T1000 (cell line): ENCODE results near the gene PPP1R15A.
"Not testable (repeated sequence)": the region's sequence is repeated elsewhere in the genome, so short reads cannot be mapped to it uniquely, and the experiment has no call there.

ENCODE experiments used
- DNase-seq: peaks from one replicate; lab custom pipeline; 2025; ENCODE audit warnings: mixed read lengths; lab: John Stamatoyannopoulos, UW

PPP1R15A gene

DNA sequence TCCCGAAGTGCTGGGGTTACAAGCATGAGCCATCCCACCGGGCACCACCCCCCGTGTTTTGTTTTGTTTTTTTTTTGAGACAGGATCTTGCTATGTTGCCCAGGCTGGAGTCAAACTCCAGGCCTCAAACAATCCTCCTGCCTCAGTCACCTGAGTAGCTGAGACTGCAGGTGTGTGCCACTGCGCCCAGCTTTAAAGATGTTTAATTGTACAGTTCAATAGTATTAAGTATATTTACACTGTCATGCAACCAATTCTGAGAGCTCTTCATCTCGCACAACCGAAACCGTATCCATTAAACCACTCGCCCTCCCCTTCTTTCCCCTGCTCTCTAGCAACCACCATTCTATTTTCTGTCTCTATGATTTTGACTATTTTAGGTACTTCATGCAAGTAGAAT lies 43.5 kb downstream of the PPP1R15A start:
- no peak for DNase-seq

DNA sequence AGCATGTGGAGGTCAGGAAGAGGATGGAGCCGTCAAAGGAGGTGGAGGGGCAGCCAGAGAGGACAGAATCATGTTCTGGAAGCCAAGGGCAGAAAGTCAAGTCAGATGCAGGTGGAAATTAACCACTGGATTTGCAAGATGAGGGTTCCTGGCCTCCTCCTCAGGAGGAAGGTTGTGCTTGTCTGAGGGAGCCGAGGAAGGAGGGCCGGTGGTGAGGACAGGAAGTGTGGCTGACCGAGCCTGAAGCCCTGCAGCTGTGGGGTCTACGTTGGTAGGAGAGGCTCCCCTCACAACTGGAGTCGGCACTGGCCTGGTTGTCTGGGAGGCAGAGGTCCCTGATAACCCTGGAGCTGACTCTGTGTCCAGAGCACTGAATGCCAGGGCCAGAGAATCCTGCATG lies 45.9 kb downstream of the PPP1R15A start:
- DNase-seq, result no peak

GRCh38 chr19:48918801-48919247 lies 46.6 kb downstream of the PPP1R15A start:
- no peak for DNase-seq

GRCh38 chr19:48919271-48919670 lies 47.0 kb downstream of the PPP1R15A start:
- not testable (repeated sequence) for DNase-seq

DNA sequence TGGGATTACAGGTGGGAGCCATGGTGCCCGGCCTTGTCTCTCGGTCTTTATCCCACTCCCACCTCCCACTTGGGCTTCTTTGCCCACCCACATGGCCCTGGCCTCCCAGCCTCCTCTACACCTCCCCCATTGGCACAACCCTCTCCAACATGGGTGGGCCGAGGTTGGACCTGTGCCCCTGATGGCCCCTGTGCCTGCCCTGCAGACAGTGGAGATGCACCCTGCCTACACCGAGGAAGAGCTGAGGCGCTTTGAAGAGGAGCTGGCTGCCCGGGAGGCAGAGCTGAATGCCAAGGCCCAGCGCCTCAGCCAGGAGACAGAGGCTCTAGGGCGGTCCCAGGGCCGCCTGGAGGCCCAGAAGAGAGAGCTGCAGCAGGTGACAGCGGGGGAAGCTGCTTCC lies 48.7 kb downstream of the PPP1R15A start:
- no peak for DNase-seq

GRCh38 chr19:48921721-48922500 lies 49.7 kb downstream of the PPP1R15A start:
- DNase-seq, result no peak

DNA sequence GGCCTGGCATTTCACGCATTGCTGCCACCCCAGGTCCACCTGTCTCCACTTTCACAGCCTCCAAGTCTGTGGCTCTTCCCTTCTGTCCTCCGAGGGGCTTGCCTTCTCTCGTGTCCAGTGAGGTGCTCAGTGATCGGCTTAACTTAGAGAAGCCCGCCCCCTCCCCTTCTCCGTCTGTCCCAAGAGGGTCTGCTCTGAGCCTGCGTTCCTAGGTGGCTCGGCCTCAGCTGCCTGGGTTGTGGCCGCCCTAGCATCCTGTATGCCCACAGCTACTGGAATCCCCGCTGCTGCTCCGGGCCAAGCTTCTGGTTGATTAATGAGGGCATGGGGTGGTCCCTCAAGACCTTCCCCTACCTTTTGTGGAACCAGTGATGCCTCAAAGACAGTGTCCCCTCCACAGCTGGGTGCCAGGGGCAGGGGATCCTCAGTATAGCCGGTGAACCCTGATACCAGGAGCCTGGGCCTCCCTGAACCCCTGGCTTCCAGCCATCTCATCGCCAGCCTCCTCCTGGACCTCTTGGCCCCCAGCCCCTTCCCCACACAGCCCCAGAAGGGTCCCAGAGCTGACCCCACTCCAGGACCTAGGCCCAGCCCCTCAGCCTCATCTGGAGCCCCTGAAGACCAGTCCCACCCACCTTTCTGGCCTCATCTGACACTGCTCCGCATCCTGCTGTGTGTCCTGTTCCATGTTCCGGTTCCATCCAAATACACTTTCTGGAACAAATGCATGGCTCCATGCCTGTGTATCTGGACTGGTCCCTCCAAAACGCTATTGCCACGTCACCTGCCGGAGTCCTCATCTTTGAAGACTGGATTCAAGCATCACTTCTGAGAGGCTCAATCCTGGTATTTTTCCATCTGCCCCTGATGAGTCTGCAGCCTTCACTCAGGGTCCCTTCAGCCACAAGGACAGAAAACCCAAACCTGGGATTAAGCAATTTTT lies 50.6 kb downstream of the PPP1R15A start:
- no peak for DNase-seq

DNA sequence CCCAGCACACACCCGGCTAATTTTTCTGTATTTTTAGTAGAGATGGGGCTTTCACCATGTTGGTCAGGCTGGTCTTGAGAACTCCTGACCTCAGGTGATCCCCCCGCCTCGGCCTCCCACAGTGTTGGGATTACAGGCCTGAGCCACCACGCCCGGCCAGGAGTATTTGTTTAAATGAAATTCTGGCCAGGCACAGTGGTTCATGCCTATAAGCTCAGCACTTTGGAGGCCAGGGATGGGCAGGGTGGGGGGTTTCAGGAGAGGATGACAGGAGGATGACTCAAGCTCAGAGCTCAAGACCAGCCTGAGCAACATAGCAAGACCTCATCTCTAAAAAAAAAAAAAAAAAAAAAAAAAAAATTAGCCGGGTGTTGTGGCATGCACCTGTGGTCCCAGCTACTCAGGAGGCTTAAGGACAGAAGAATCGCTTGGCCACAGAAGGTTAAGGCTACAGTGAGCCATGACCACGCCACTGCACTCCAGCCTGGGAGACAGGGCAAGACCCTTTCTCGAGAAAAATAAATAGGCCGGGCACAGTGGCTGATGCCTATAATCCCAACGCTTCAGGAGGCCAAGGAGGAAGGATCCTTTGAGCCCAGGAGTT lies 53.1 kb downstream of the PPP1R15A start:
- peak; percentile 40 for DNase-seq
